Colon (tissue), 2 donors: ENCODE results near the gene HERC4.
"Not testable (repeated sequence)": the region's sequence is repeated elsewhere in the genome, so short reads cannot be mapped to it uniquely, and the experiment has no call there.

Source experiments
- FAIRE-seq: peaks from 2 replicates; lab custom pipeline; 2012; peaks lifted over from hg19 to GRCh38; lab: Jason Lieb, UNC
- donor health status: control.
- donor health status: control.

The HERC4 gene

GRCh38 chr10:68046642-68047041 lies 28.4 kb downstream of the HERC4 start:
- no peak for FAIRE-seq

GRCh38 chr10:68043030-68043429 lies 32.1 kb downstream of the HERC4 start:
- peak; percentile 62 for FAIRE-seq

GRCh38 chr10:68032113-68032512 lies 43.0 kb downstream of the HERC4 start:
- no peak for FAIRE-seq

- FAIRE-seq = no peak
Observed at GRCh38 chr10:68027429-68027828, 47.7 kb downstream of the HERC4 start.

- FAIRE-seq = no peak
Observed at GRCh38 chr10:68023292-68023691, 51.8 kb downstream of the HERC4 start.

GRCh38 chr10:68022324-68022723 lies 52.8 kb downstream of the HERC4 start:
- FAIRE-seq = not testable (repeated sequence)

GRCh38 chr10:68016519-68016918 lies 58.6 kb downstream of the HERC4 start:
- FAIRE-seq = not testable (repeated sequence)

- no peak for FAIRE-seq
Observed at GRCh38 chr10:68010426-68010940, 64.6 kb downstream of the HERC4 start.

- FAIRE-seq = no peak
Observed at GRCh38 chr10:68007356-68007755, 67.7 kb downstream of the HERC4 start.

GRCh38 chr10:68001539-68001938 lies 73.5 kb downstream of the HERC4 start:
- FAIRE-seq = no peak

- FAIRE-seq = no peak
Observed at GRCh38 chr10:68001000-68001399, 74.1 kb downstream of the HERC4 start.

- no peak for FAIRE-seq
Observed at GRCh38 chr10:67990093-67990492, 85.0 kb downstream of the HERC4 start.

- no peak for FAIRE-seq
Observed at GRCh38 chr10:67988606-67989005, 86.5 kb downstream of the HERC4 start.

- FAIRE-seq = not testable (repeated sequence)
Observed at GRCh38 chr10:67982603-67983002, 92.5 kb downstream of the HERC4 start.

- no peak for FAIRE-seq
Observed at GRCh38 chr10:67978749-67979148, 96.3 kb downstream of the HERC4 start.

GRCh38 chr10:67977251-67977650 lies 97.8 kb downstream of the HERC4 start:
- no peak for FAIRE-seq

GRCh38 chr10:67976292-67977245 lies 98.5 kb downstream of the HERC4 start:
- no peak for FAIRE-seq

- no peak for FAIRE-seq
Observed at GRCh38 chr10:67975871-67976270, 99.2 kb downstream of the HERC4 start.

- peak; percentile 66 for FAIRE-seq
Observed at GRCh38 chr10:67971311-67971710, 103.8 kb downstream of the HERC4 start.

GRCh38 chr10:67969875-67970274 lies 105.2 kb downstream of the HERC4 start:
- no peak for FAIRE-seq

- FAIRE-seq = not testable (repeated sequence)
Observed at GRCh38 chr10:67966035-67966434, 109.0 kb downstream of the HERC4 start.

GRCh38 chr10:67965456-67965855 lies 109.6 kb downstream of the HERC4 start:
- no peak for FAIRE-seq

GRCh38 chr10:67959839-67960476 lies 115.1 kb downstream of the HERC4 start:
- no peak for FAIRE-seq
